DOHH2 (cell line): ENCODE measurements around the gene TBC1D2B.

Source experiments
- H3F3A ChIP-seq: fragments of 200-600 bp; sonication (generic), shearing (Covaris generic); 2 replicates; pipeline ENCODE4 v1.6.0; 2016; ENCODE audit warnings: antibody characterized with exemption, mild to moderate bottlenecking; ENCODE audit not compliant: control insufficient read depth, insufficient read depth
- H3K27ac ChIP-seq: fragments of 200-600 bp; sonication (generic); 2 replicates; pipeline ENCODE4 v1.5.1; 2014; ENCODE audit warnings: low read depth, mild to moderate bottlenecking, low read length, moderate library complexity
- H3K27me3 ChIP-seq: fragments of 200-600 bp; sonication (generic); 2 replicates; pipeline ENCODE4 v1.6.1; 2014; ENCODE audit warnings: mild to moderate bottlenecking, low read length, mixed read lengths; ENCODE audit not compliant: control insufficient read depth
- H3K36me3 ChIP-seq: fragments of 200-600 bp; sonication (generic); 2 replicates; pipeline ENCODE4 v1.6.1; 2014; ENCODE audit warnings: mild to moderate bottlenecking, low read length, moderate library complexity, mixed read lengths; ENCODE audit not compliant: control insufficient read depth
- H3K4me1 ChIP-seq: fragments of 200-600 bp; sonication (generic); 2 replicates; pipeline ENCODE4 v1.6.1; 2014; ENCODE audit warnings: mild to moderate bottlenecking, low read length, mixed read lengths; ENCODE audit not compliant: control insufficient read depth
- H3K4me2 ChIP-seq: fragments of 200-600 bp; sonication (generic); 2 replicates; pipeline ENCODE4 v1.6.0; 2014; ENCODE audit warnings: mild to moderate bottlenecking, low read length, moderate library complexity
- H3K4me3 ChIP-seq: fragments of 200-600 bp; sonication (generic); 2 replicates; pipeline ENCODE4 v1.5.1; 2014; ENCODE audit warnings: mild to moderate bottlenecking, low read length, mixed read lengths
- H3K79me2 ChIP-seq: fragments of 200-600 bp; sonication (generic); 2 replicates; pipeline ENCODE4 v1.6.1; 2014; ENCODE audit warnings: mild to moderate bottlenecking, low read length, mixed read lengths; ENCODE audit not compliant: control insufficient read depth
- H3K9me2 ChIP-seq: fragments of 200-600 bp; sonication (generic); replicated peaks from 2 replicates; pipeline ENCODE4 v1.6.1; 2014; ENCODE audit warnings: mild to moderate bottlenecking, low read length, mixed read lengths; ENCODE audit not compliant: control insufficient read depth
- H3K9me3 ChIP-seq: fragments of 200-600 bp; sonication (generic); 2 replicates; pipeline ENCODE4 v1.6.1; 2014; ENCODE audit warnings: antibody characterized with exemption, low read length, mixed read lengths; ENCODE audit not compliant: control insufficient read depth, insufficient read depth
- H4K20me1 ChIP-seq: fragments of 200-600 bp; sonication (generic); 2 replicates; pipeline ENCODE4 v1.6.0; 2014; ENCODE audit warnings: low read depth, mild to moderate bottlenecking, antibody characterized with exemption, low read length, moderate library complexity; ENCODE audit not compliant: control insufficient read depth, insufficient read depth
- CTCF ChIP-seq: fragments of 200-600 bp; sonication (generic); IDR thresholded peaks from one replicate; pipeline ENCODE4 v1.5.1; 2014; ENCODE audit warnings: antibody characterized with exemption, mild to moderate bottlenecking, low read depth, low read length; ENCODE audit not compliant: poor library complexity, severe bottlenecking
- EZH2phosphoT487 ChIP-seq: fragments of 200-600 bp; sonication (generic); IDR thresholded peaks from 2 replicates; pipeline ENCODE4 v1.6.1; 2017; ENCODE audit warnings: borderline replicate concordance, mild to moderate bottlenecking, antibody characterized with exemption, low read length, moderate library complexity, mixed read lengths

The TBC1D2B gene

DNA sequence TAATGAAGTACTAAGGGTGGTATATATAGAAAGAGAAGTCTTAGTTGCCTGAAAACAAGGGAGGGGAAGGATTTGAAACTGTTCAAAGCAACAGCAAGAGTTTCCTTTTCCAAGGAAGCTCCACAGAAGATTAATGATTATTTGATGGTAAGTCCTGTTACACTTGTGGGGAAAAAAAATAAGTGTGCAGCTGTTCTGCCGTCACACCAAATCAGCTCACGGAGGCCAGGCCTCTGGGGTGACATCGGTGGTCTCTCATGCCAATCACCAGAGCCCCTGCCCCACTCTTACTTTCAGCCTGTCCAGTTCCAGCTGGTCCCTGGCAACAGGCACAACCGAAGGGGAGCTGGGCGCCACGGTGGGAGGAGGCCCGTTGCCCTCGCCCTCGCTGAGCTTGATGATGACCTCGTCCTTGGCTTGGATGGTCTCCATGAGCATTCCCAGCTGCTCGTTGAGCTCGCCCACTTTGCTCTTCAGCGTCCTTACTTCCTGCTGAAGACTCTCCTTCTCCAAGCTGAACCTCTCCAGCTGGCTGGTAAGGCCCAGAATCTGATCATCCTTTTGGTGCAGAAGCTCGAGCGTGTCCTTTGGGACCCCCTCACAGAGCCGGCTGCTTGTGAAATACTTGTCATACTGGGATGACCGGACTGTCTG lies 53.5 kb downstream of the TBC1D2B start:
- no peaks in the 10 kb centered on the region for H3F3A ChIP-seq
- no peaks in the 10 kb centered on the region for H3K9me3 ChIP-seq
- no peaks in the 10 kb centered on the region for H3K9me2 ChIP-seq
- H3K4me1 ChIP-seq: no peaks in the 10 kb centered on the region
- peaks cover 15% of the 10 kb centered on the region for H3K36me3 ChIP-seq
- TF ChIP-seq EZH2phosphoT487: no peak
- TF ChIP-seq CTCF: no peak
- no peak overlapping the region for H3K4me3 ChIP-seq
- no peaks in the 10 kb centered on the region for H4K20me1 ChIP-seq
- H3K4me2 ChIP-seq: no peak overlapping the region
- no peaks in the 10 kb centered on the region for H3K27me3 ChIP-seq
- H3K27ac ChIP-seq: no peak overlapping the region
- no peaks in the 10 kb centered on the region for H3K79me2 ChIP-seq

GRCh38 chr15:78023081-78023665 lies 54.3 kb downstream of the TBC1D2B start:
- Histone ChIP-seq H4K20me1 (no peaks in the 10 kb centered on the region), H3K9me2 (no peaks in the 10 kb centered on the region), H3K4me2 (no peak overlapping the region), H3K4me1 (no peaks in the 10 kb centered on the region), H3K27ac (no peak overlapping the region), H3K9me3 (no peaks in the 10 kb centered on the region), H3K27me3 (no peaks in the 10 kb centered on the region), H3K4me3 (no peak overlapping the region), H3K79me2 (no peaks in the 10 kb centered on the region), H3K36me3 (peaks cover 15% of the 10 kb centered on the region), H3F3A (no peaks in the 10 kb centered on the region)
- no peak for TF ChIP-seq CTCF
- no peak for TF ChIP-seq EZH2phosphoT487

- H3K27ac ChIP-seq: no peak overlapping the region
- H3K9me2 ChIP-seq: no peaks in the 10 kb centered on the region
- peaks cover 15% of the 10 kb centered on the region for H3K36me3 ChIP-seq
- no peaks in the 10 kb centered on the region for H3F3A ChIP-seq
- H4K20me1 ChIP-seq: no peaks in the 10 kb centered on the region
- no peaks in the 10 kb centered on the region for H3K9me3 ChIP-seq
- no peaks in the 10 kb centered on the region for H3K27me3 ChIP-seq
- no peaks in the 10 kb centered on the region for H3K4me1 ChIP-seq
- TF ChIP-seq EZH2phosphoT487: no peak
- no peak for TF ChIP-seq CTCF
- H3K79me2 ChIP-seq: no peaks in the 10 kb centered on the region
- H3K4me3 ChIP-seq: no peak overlapping the region
- no peak overlapping the region for H3K4me2 ChIP-seq
These were observed 55.8 kb downstream of the TBC1D2B start for GRCh38 chr15:78021761-78022160.
